Heart right ventricle (tissue), 16 donors: ENCODE measurements around the gene ZBTB25. TPM values are rescaled to one million over a fixed set of nuclear protein-coding genes. Genes with fewer than 3 reads are reported as not detected.

Experiments
- ATAC-seq, 8 donors: fragments of 200-7000 bp; cut with Tn5 transposase; one replicate each; pipeline ENCODE4 v1.9.1; 2020; ENCODE audit warnings: mild to moderate bottlenecking in 8 of 8, moderate library complexity in 8 of 8, moderate number of reproducible peaks in 1 of 8
- DNase-seq, 2 donors: peaks; one replicate each; pipeline ENCODE4 v3.0.0-alpha.2; 2020
- H3K27ac ChIP-seq, 10 donors: fragments of 200-600 bp; sonication (generic) in 2 of 10; one replicate each; pipeline versions ENCODE4 v1.5.0 to v1.8.0; 2020 to 2022; ENCODE audit warnings: mild to moderate bottlenecking in 3 of 10
- H3K27me3 ChIP-seq, 7 donors: fragments of 200-600 bp; one replicate each; pipeline ENCODE4 v1.8.0; 2021 to 2022; ENCODE audit warnings: mild to moderate bottlenecking in 2 of 7
- H3K36me3 ChIP-seq, 9 donors: fragments of 200-600 bp; sonication (generic) in 1 of 9; one replicate each; pipeline versions ENCODE4 v1.5.0 to v1.8.0; 2020 to 2022; ENCODE audit warnings: mild to moderate bottlenecking in 2 of 9
- H3K4me1 ChIP-seq, 9 donors: fragments of 200-600 bp; sonication (generic) in 1 of 9; one replicate each; pipeline versions ENCODE4 v1.5.0 to v1.8.0; 2020 to 2022; ENCODE audit warnings: mild to moderate bottlenecking in 4 of 9
- H3K4me3 ChIP-seq, 10 donors: fragments of 200-600 bp; sonication (generic) in 2 of 10; one replicate each; pipeline versions ENCODE4 v1.5.0 to v1.8.0; 2020 to 2022; ENCODE audit warnings: mild to moderate bottlenecking in 7 of 10, moderate library complexity in 2 of 10
- H3K9me3 ChIP-seq, 11 donors: fragments of 200-600 bp in 10 of 11; sonication (generic) in 2 of 11; one replicate each; pipeline versions ENCODE4 v1.5.0 to v1.8.0; 2013 to 2022; ENCODE audit warnings: mild to moderate bottlenecking in 2 of 11, control low read depth in 1 of 11, moderate library complexity in 1 of 11
- WGBS, 2 donors: extraction: QIAGEN DNeasy Blood & Tissue Kit; methylation state at CpG; one replicate each; pipeline ENCODE4 v1.1.7; 2013; ENCODE audit warnings: inconsistent platforms in 1 of 2; 5-methylcytosine and 5-hydroxymethylcytosine counted together
- intact Hi-C, 10 donors: fragments of 100-400 bp; cut with DNase I; formaldehyde crosslinking; loops; one replicate each; pipeline versions ENCODE4 v1.11.1 to v1.14.2; 2022
- polyA plus RNA-seq, 2 donors: library from polyadenylated mRNA; stranded (reverse); fragments of 200-250 nt; gene quantifications; one replicate each; pipeline ENCODE4 v1.2.3, GENCODE V29; 2013
- total RNA-seq, 10 donors: library from RNA; stranded (reverse); fragmentation: NEBNext Ultra II Directional in 3 of 10; extraction: Animal tissue kit (Norgen Biotek cat#: 25700) in 3 of 10; gene quantifications; one replicate each; pipeline versions ENCODE4 v1.2.1 to v1.2.4, GENCODE V29; 2021 to 2023
- TF ChIP-seq, protein P1 (sequence below), 9 donors: fragments of 200-600 bp; sonication (generic) in 2 of 9; IDR thresholded peaks; one replicate each; pipeline versions ENCODE4 v1.5.0 to v1.8.0; 2021 to 2022; ENCODE audit warnings: antibody characterized with exemption in 9 of 9, mild to moderate bottlenecking in 5 of 9, moderate library complexity in 1 of 9
- donor health status: Arrhythmogenic right ventricular cardiomyopathy.
- donor health status: ischemic (EF 13 %, LVEDD 7.1; RV severe dilation, severe dysfunction).
- donor health status: healthy with polysubstance abuse.
- donor health status: DM: no; HTN: yes; CAD: no.
- donor health status: DM: no; HTN: no; CAD: no.
- donor health status: ischemic (EF 25% LVEDD 6.9; RV normal size, moderate dysfunction).
- donor health status: ischemic (EF 25% LVEDD 5.7; RV mildly dilated, moderate dysfunction).
- donor health status: healthy.
- donor health status: DM: yes; HTN: yes; CAD: no.
- donor health status: Ischemic cardiomyopathy.
- donor health status: ischemic (EF 35%, LVEDD 5.7; RV mildly dilated, moderate dysfunction).
- donor health status: nonischemic (EF 11% LVEDD 7.7; RV severe dilation, severe dysfunction).
- donor health status: DM: yes; HTN: yes; CAD: no.
- donor health status: PGD.
- donor health status: ischemic (EF 29% LVEDD 5.4; RV normal size, mild dysfunction).
- donor health status: nonischemic (EF 23%, LVEDD 6.1; RV moderate dilation, normal function).

The ZBTB25 gene
- total and polyA plus RNA-seq, 12 donors, result 3.0 to 24.7 (median 20.3) TPM

DNA sequence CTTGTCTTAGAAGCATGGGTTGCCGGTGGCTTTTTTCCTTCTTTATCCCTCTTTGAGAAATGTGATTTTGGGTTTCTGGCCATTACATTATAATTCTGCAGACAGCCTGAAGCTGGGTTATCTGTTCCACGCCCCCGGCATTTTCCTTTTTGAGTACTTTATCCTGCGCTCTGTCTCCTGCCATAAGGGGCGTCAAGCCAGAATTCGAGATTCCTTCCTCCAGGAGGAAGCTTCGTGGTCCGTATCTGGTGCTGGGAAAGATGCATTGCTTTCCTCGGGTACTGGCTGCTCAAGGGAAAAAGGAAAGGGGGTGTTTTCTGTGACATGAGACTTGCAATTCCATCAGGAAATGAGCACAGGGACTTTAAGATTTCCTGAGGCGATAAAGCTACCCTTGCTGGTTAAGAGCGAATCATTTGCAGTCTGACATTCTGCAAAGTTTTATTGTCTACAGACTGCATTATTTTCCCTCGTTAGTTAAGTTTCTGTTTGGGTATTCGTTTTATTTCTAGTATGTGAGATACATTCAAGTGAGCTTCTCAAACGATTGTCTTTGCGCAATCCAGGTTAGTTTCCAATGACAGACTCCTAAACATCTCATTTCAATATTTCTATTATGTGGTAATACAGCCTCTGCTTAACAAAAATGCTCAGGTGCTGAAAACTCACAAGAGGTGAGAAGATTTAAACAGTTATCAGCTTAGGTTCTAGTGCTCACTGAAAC lies 37.6 kb downstream of the ZBTB25 start:
- intact Hi-C loops, result no loop called here
- WGBS, 2 donors, result 10 to 12% methylated on average over 15 of the region's 15 CpGs
- H3K4me1 ChIP-seq, result peaks cover 0 to 26% (median 7%) of the 10 kb centered on the region in 9 donors
- peak overlapping the region; percentile 54 to 82 (median 77) for H3K4me3 ChIP-seq
- peaks cover 0 to 19% (median 0%) of the 10 kb centered on the region in 7 donors for H3K27me3 ChIP-seq
- peaks cover 0 to 5% (median 0%) of the 10 kb centered on the region in 9 donors for H3K36me3 ChIP-seq
- H3K9me3 ChIP-seq, result no peaks in the 10 kb centered on the region
- DNase-seq (peak in 1 of 2 donors; percentile 25), ATAC-seq (peak; percentile 50 to 73 (median 56))
- H3K27ac ChIP-seq, result peak overlapping the region in 5 of 10 donors; percentile 3 to 58 (median 31)
- TF ChIP-seq, protein P1, sequence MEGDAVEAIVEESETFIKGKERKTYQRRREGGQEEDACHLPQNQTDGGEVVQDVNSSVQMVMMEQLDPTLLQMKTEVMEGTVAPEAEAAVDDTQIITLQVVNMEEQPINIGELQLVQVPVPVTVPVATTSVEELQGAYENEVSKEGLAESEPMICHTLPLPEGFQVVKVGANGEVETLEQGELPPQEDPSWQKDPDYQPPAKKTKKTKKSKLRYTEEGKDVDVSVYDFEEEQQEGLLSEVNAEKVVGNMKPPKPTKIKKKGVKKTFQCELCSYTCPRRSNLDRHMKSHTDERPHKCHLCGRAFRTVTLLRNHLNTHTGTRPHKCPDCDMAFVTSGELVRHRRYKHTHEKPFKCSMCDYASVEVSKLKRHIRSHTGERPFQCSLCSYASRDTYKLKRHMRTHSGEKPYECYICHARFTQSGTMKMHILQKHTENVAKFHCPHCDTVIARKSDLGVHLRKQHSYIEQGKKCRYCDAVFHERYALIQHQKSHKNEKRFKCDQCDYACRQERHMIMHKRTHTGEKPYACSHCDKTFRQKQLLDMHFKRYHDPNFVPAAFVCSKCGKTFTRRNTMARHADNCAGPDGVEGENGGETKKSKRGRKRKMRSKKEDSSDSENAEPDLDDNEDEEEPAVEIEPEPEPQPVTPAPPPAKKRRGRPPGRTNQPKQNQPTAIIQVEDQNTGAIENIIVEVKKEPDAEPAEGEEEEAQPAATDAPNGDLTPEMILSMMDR (IDR thresholded peaks at IDR 0.05), result peak in 1 of 9 donors; percentile 12

DNA sequence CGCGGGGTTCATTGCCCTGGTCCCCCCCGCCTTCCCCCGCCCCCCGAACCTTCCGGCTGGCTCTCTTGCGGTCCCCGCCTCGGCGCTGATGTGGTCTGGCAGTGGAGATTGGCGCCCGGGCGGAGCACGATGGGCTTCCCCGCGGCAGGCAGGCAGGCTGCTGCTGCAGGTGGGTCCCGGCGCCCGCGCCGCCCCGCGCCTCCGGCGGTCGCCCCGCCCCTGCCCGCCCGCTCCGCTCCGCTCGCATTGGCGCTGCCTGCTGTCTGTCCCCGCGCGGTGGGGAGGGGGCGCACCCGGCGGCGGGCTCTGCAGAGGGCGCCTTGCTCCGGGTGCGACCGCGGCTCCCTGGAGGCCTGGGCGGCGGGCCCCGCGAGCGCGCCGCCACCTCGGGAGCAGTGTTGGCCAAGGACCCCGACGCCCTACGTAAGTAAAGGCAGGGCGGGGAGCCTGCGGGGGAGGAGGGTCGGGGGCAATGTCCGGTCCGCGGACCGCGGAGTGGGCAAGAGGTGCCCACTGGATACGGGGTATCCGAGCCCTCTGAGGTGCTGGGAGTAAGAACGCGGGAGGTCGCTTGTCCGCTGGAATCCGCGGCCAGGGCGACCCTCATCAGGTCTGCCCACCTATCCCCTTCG lies 38.3 kb downstream of the ZBTB25 start, which contains the start of gene AKAP5:
TSS of gene AKAP5 (plus strand) at position 309 of the 632 bp plus-strand sequence. CDS start 2,896 bp downstream, outside the sequence.
- DNase-seq (peak; percentile 29 to 59), ATAC-seq (peak; percentile 80 to 91 (median 90))
- no peaks in the 10 kb centered on the region for H3K9me3 ChIP-seq
- WGBS, 2 donors, result 0% methylated on average over 71 to 74 of the region's 74 CpGs
- peaks cover 0 to 19% (median 0%) of the 10 kb centered on the region in 7 donors for H3K27me3 ChIP-seq
- intact Hi-C loops, result no loop called here
- H3K36me3 ChIP-seq, result peaks cover 0 to 7% (median 0%) of the 10 kb centered on the region in 9 donors
- TF ChIP-seq, protein P1 (IDR thresholded peaks at IDR 0.05), result peak in 2 of 9 donors; percentile 2 to 12
- peak within 1 kb of the TSS; percentile 54 to 82 (median 77) for H3K4me3 ChIP-seq
- H3K4me1 ChIP-seq, result peaks cover 0 to 26% (median 7%) of the 10 kb centered on the region in 9 donors
- peak within 1 kb of the TSS in 6 of 10 donors; percentile 3 to 58 (median 26) for H3K27ac ChIP-seq

DNA sequence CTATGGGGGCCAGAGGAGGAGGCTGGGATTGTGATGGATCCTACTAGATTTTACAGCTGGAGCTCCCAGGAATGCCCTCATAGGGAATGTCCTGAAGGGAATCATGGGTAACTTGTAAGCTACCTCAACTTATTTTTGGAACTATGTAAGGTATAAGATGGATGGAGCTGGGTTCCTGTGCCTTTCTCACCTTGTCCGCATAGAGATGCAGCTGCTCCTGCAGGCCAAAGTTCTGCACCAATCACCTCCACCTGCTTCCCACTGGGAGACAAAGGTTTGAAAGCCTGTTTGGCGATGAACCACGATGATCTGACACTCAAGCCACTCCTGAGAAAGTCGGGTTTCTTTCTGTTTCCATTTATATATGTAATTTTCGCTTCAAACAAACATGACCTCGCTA lies 39.0 kb downstream of the ZBTB25 start:
- TF ChIP-seq, protein P1 (IDR thresholded peaks at IDR 0.05), result no peak
- intact Hi-C loops, result no loop called here
- peaks cover 0 to 26% (median 7%) of the 10 kb centered on the region in 9 donors for H3K4me1 ChIP-seq
- peaks cover 0 to 14% (median 0%) of the 10 kb centered on the region in 9 donors for H3K36me3 ChIP-seq
- H3K9me3 ChIP-seq, result no peaks in the 10 kb centered on the region
- no peak for ATAC-seq
- H3K27ac ChIP-seq, result no peak overlapping the region
- WGBS, 2 donors, result 23 to 27% methylated on average over 6 of the region's 6 CpGs
- peaks cover 0 to 19% (median 0%) of the 10 kb centered on the region in 7 donors for H3K27me3 ChIP-seq
- no peak for DNase-seq
- peak overlapping the region in 9 of 10 donors; percentile 63 to 82 (median 78) for H3K4me3 ChIP-seq

DNA sequence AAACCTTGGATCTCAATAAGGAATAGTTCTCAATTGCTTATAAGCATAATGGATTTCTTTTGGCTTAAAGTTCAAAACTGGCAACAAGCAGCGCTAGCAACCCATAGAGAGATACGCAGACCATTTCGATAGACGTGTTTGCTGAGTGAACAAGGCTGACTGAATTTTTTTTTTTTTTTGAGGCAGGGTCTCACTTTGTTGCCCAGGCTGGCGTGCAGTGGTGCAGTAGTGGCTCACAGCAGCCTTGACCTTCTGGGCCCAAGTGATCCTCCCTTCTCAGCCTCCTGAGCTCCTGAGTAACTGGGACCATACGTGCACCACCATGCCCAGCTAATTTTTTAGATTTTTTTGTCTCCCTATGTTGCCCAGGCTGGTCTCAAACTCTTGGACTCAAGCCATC lies 39.8 kb downstream of the ZBTB25 start:
- Histone ChIP-seq H3K4me3 (no peak overlapping the region), H3K36me3 (peaks cover 0 to 17% (median 0%) of the 10 kb centered on the region in 9 donors), H3K27ac (no peak overlapping the region), H3K27me3 (peaks cover 0 to 19% (median 0%) of the 10 kb centered on the region in 7 donors), H3K4me1 (peaks cover 0 to 31% (median 7%) of the 10 kb centered on the region in 9 donors), H3K9me3 (no peaks in the 10 kb centered on the region)
- no peak for ATAC-seq
- intact Hi-C loops, result no loop called here
- no peak for DNase-seq
- WGBS, 2 donors, result 95 to 96% methylated on average over 6 of the region's 6 CpGs
- TF ChIP-seq, protein P1 (IDR thresholded peaks at IDR 0.05), result no peak
